K562 (cell line): ENCODE results near the gene TNF. TPM values are rescaled to one million over a fixed set of nuclear protein-coding genes. Genes with fewer than 3 reads are reported as not detected.

Experiments
- FOXM1 ChIP-seq, 2 experiments: fragments of 450-650 bp in 1 of 2; sonication (generic) in 1 of 2; formaldehyde crosslinking in 1 of 2; IDR thresholded peaks; 2 replicates each; pipeline versions ENCODE4 v1.6.1 to v1.9.0; 2017 to 2022; ENCODE audit warnings: low read depth in 2 of 2, mild to moderate bottlenecking in 2 of 2, missing genetic modification reagents in 1 of 2, moderate library complexity in 1 of 2
- MYC ChIP-seq, 2 experiments: fragments of 250-450 bp in 1 of 2; sonication (Bioruptor Pico) in 1 of 2; IDR thresholded peaks; 2 replicates each; pipeline versions ENCODE4 v1.5.1 to v1.6.1; 2012 to 2021; ENCODE audit warnings: low read depth in 2 of 2, borderline replicate concordance in 1 of 2, improper control_type of control experiment in 1 of 2, low read length in 1 of 2, mild to moderate bottlenecking in 1 of 2, moderate library complexity in 1 of 2
- NFYB ChIP-seq: IDR thresholded peaks from 2 replicates; pipeline ENCODE4 v1.6.1; 2011; ENCODE audit warnings: mild to moderate bottlenecking, moderate library complexity; ENCODE audit not compliant: insufficient read length; ENCODE audit errors: extremely low read depth
- SIX5 ChIP-seq, 2 experiments: IDR thresholded peaks; 2 replicates each; pipeline ENCODE4 v1.6.1; 2011; ENCODE audit warnings: low read length in 2 of 2, borderline replicate concordance in 1 of 2, low read depth in 1 of 2, mild to moderate bottlenecking in 1 of 2, moderate library complexity in 1 of 2; ENCODE audit not compliant: insufficient read depth in 1 of 2
- SPI1 ChIP-seq: IDR thresholded peaks from 2 replicates; pipeline ENCODE4 v1.6.1; 2011; ENCODE audit warnings: low read depth, low read length, control low read depth, borderline replicate concordance
- ZNF24 ChIP-seq: fragments of 450-650 bp; IDR thresholded peaks from 2 replicates; pipeline ENCODE4 v1.6.1; 2016
- polyA plus RNA-seq, 8 experiments: library from polyadenylated mRNA; depleted of rRNA in 4 of 8; stranded (reverse) in 5 of 8; unstranded in 3 of 8; fragments of >200 nt; fragmentation: Nextera tagmentation in 2 of 8; fragmentation: Illumina TruSeq in 1 of 8; extraction: Ambion mirVana in 2 of 8; extraction: Trizol in 1 of 8; gene quantifications; 2 replicates each; pipeline versions ENCODE4 v1.2.1 to v1.2.3, GENCODE V29; 2011 to 2014; ENCODE audit warnings: inconsistent platforms in 1 of 8, missing spikeins in 1 of 8
- total RNA-seq, 7 experiments: library from RNA; depleted of rRNA in 6 of 7; stranded (reverse); fragments of >200 nt in 6 of 7; fragmentation: Illumina TruSeq in 2 of 7; extraction: Trizol in 2 of 7; gene quantifications; 2 replicates each; pipeline versions ENCODE4 v1.2.1 to v1.2.3, GENCODE V29; 2011 to 2021; ENCODE audit warnings: low replicate concordance in 1 of 7
- TF ChIP-seq, protein P1 (sequence below): fragments of 450-650 bp; IDR thresholded peaks from 2 replicates; pipeline ENCODE4 v1.6.1; 2016; ENCODE audit warnings: mild to moderate bottlenecking, moderate library complexity
- TF ChIP-seq, protein P2 (sequence below): sonication (generic); formaldehyde crosslinking; IDR thresholded peaks from 2 replicates; pipeline ENCODE4 v1.8.1; 2023; ENCODE audit warnings: mild to moderate bottlenecking, missing genetic modification reagents
- TF ChIP-seq, protein P3 (sequence below): fragments of 450-650 bp; IDR thresholded peaks from one replicate; pipeline ENCODE4 v1.6.1; 2018; ENCODE audit warnings: mild to moderate bottlenecking, moderate library complexity; ENCODE audit not compliant: partially characterized antibody

TNF gene
- total and polyA plus RNA-seq, 9 of the 15 experiments (the other 6 are each of a cell fraction or from before 2014, with no cell fraction given) = 0.08 to 0.40 TPM; not detected in 7

DNA sequence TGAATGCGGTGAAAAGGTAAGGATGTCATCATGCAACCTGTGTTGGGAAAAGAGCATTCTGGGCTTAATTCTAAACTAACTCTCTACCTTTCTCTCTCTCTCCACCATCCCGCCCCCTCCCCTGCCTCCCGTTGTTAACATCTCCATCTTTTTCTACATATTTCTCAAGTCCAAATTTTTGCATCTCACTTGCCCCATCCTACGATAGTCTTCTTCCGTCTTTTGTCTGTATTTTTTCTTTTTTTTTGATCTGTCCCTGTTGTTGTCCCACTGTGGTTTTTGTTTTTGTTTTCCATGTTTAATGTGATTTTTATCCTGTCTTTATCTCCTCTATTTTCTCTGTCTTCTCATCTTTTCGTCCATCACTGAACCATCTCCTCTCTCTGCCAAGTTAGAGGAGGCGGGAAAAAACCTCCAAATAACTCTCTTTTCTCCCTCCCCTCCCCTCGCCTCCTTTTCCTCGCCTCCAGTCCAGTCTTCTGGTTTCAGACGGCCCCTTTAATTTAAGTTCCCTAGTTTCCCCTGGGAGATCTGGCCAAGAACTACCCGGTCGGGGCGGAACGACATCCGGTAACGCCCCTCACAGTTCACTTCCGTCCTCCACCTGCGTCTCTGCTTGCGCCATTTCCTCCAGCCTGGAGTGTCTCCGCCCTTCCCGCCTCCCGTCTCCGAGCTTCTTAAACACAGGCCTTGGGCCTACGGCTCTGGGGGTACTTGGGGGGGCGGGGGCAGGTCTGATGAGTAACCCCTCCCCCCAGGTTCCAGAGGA is 28.2 kb upstream of the TNF start, which contains the start of gene NFKBIL1 (continued):
- TF ChIP-seq, protein P1, sequence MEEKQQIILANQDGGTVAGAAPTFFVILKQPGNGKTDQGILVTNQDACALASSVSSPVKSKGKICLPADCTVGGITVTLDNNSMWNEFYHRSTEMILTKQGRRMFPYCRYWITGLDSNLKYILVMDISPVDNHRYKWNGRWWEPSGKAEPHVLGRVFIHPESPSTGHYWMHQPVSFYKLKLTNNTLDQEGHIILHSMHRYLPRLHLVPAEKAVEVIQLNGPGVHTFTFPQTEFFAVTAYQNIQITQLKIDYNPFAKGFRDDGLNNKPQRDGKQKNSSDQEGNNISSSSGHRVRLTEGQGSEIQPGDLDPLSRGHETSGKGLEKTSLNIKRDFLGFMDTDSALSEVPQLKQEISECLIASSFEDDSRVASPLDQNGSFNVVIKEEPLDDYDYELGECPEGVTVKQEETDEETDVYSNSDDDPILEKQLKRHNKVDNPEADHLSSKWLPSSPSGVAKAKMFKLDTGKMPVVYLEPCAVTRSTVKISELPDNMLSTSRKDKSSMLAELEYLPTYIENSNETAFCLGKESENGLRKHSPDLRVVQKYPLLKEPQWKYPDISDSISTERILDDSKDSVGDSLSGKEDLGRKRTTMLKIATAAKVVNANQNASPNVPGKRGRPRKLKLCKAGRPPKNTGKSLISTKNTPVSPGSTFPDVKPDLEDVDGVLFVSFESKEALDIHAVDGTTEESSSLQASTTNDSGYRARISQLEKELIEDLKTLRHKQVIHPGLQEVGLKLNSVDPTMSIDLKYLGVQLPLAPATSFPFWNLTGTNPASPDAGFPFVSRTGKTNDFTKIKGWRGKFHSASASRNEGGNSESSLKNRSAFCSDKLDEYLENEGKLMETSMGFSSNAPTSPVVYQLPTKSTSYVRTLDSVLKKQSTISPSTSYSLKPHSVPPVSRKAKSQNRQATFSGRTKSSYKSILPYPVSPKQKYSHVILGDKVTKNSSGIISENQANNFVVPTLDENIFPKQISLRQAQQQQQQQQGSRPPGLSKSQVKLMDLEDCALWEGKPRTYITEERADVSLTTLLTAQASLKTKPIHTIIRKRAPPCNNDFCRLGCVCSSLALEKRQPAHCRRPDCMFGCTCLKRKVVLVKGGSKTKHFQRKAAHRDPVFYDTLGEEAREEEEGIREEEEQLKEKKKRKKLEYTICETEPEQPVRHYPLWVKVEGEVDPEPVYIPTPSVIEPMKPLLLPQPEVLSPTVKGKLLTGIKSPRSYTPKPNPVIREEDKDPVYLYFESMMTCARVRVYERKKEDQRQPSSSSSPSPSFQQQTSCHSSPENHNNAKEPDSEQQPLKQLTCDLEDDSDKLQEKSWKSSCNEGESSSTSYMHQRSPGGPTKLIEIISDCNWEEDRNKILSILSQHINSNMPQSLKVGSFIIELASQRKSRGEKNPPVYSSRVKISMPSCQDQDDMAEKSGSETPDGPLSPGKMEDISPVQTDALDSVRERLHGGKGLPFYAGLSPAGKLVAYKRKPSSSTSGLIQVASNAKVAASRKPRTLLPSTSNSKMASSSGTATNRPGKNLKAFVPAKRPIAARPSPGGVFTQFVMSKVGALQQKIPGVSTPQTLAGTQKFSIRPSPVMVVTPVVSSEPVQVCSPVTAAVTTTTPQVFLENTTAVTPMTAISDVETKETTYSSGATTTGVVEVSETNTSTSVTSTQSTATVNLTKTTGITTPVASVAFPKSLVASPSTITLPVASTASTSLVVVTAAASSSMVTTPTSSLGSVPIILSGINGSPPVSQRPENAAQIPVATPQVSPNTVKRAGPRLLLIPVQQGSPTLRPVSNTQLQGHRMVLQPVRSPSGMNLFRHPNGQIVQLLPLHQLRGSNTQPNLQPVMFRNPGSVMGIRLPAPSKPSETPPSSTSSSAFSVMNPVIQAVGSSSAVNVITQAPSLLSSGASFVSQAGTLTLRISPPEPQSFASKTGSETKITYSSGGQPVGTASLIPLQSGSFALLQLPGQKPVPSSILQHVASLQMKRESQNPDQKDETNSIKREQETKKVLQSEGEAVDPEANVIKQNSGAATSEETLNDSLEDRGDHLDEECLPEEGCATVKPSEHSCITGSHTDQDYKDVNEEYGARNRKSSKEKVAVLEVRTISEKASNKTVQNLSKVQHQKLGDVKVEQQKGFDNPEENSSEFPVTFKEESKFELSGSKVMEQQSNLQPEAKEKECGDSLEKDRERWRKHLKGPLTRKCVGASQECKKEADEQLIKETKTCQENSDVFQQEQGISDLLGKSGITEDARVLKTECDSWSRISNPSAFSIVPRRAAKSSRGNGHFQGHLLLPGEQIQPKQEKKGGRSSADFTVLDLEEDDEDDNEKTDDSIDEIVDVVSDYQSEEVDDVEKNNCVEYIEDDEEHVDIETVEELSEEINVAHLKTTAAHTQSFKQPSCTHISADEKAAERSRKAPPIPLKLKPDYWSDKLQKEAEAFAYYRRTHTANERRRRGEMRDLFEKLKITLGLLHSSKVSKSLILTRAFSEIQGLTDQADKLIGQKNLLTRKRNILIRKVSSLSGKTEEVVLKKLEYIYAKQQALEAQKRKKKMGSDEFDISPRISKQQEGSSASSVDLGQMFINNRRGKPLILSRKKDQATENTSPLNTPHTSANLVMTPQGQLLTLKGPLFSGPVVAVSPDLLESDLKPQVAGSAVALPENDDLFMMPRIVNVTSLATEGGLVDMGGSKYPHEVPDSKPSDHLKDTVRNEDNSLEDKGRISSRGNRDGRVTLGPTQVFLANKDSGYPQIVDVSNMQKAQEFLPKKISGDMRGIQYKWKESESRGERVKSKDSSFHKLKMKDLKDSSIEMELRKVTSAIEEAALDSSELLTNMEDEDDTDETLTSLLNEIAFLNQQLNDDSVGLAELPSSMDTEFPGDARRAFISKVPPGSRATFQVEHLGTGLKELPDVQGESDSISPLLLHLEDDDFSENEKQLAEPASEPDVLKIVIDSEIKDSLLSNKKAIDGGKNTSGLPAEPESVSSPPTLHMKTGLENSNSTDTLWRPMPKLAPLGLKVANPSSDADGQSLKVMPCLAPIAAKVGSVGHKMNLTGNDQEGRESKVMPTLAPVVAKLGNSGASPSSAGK = 0 out of 2 replicates have a peak, but pooled peaks have one; percentile 8
- TF ChIP-seq, protein P2, sequence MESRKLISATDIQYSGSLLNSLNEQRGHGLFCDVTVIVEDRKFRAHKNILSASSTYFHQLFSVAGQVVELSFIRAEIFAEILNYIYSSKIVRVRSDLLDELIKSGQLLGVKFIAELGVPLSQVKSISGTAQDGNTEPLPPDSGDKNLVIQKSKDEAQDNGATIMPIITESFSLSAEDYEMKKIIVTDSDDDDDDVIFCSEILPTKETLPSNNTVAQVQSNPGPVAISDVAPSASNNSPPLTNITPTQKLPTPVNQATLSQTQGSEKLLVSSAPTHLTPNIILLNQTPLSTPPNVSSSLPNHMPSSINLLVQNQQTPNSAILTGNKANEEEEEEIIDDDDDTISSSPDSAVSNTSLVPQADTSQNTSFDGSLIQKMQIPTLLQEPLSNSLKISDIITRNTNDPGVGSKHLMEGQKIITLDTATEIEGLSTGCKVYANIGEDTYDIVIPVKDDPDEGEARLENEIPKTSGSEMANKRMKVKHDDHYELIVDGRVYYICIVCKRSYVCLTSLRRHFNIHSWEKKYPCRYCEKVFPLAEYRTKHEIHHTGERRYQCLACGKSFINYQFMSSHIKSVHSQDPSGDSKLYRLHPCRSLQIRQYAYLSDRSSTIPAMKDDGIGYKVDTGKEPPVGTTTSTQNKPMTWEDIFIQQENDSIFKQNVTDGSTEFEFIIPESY = no peak; the same call in 1 of the 2 replicates
- TF ChIP-seq ZNF24 (peak; percentile 29; the same call in 1 of the 2 replicates), MYC (IDR thresholded peaks at IDR 0.05; ENCODE audit: low read depth, low read length) (peak; percentile 93), MYC (CRISPR knock-in tag; IDR thresholded peaks at IDR 0.05; ENCODE audit: borderline replicate concordance, low read depth) (no peak), SPI1 (peak; percentile 88), FOXM1 (IDR thresholded peaks at IDR 0.05; ENCODE audit: low read depth) (peak; percentile 68; the same call in 1 of the 2 replicates), FOXM1 (CRISPR knock-in tag; IDR thresholded peaks at IDR 0.05; ENCODE audit: low read depth) (no peak; the same call in 1 of the 2 replicates), SIX5 (IDR thresholded peaks at IDR 0.05; ENCODE audit: borderline replicate concordance in 1 of 2, insufficient read depth in 1 of 2, low read depth in 1 of 2, low read length in 2 of 2) (peak; percentile 98), NFYB (no peak)
- TF ChIP-seq, protein P3, sequence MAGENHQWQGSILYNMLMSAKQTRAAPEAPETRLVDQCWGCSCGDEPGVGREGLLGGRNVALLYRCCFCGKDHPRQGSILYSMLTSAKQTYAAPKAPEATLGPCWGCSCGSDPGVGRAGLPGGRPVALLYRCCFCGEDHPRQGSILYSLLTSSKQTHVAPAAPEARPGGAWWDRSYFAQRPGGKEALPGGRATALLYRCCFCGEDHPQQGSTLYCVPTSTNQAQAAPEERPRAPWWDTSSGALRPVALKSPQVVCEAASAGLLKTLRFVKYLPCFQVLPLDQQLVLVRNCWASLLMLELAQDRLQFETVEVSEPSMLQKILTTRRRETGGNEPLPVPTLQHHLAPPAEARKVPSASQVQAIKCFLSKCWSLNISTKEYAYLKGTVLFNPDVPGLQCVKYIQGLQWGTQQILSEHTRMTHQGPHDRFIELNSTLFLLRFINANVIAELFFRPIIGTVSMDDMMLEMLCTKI = no peak
